HFF-Myc (cell line): ENCODE data around the gene SOHLH1.

Experiments used
- DNase-seq: peaks from one replicate; pipeline ENCODE4 v3.0.0-alpha.2; 2011; ENCODE audit warnings: low read depth; ENCODE audit errors: extremely low read depth
- H3K4me3 ChIP-seq: replicated peaks from 2 replicates; pipeline ENCODE4 v1.5.1; 2011; ENCODE audit warnings: low read depth, mild to moderate bottlenecking, control low read depth, low read length
- CTCF ChIP-seq: IDR thresholded peaks from 2 replicates; pipeline ENCODE4 v1.5.1; 2012; ENCODE audit warnings: mild to moderate bottlenecking, low read depth, low read length, control low read depth; ENCODE audit errors: missing control alignments

Gene SOHLH1

GRCh38 chr9:135666534-135667462, 32.5 kb downstream of the SOHLH1 start:
- no peak for DNase-seq
- no peak overlapping the region for H3K4me3 ChIP-seq
- no peak for TF ChIP-seq CTCF

GRCh38 chr9:135665795-135666189, 33.5 kb downstream of the SOHLH1 start:
- DNase-seq: no peak
- no peak for TF ChIP-seq CTCF
- H3K4me3 ChIP-seq: no peak overlapping the region

GRCh38 chr9:135664801-135665794, 34.2 kb downstream of the SOHLH1 start:
- TF ChIP-seq CTCF: no peak

GRCh38 chr9:135664266-135664665, 35.0 kb downstream of the SOHLH1 start:
- TF ChIP-seq CTCF: no peak
- no peak overlapping the region for H3K4me3 ChIP-seq
- no peak for DNase-seq

More at GRCh38 chr9:135664801-135665794, 34.2 kb downstream of the SOHLH1 start:
- H3K4me3 ChIP-seq: no peak overlapping the region
- DNase-seq: no peak

GRCh38 chr9:135663857-135664256, 35.4 kb downstream of the SOHLH1 start:
- no peak for DNase-seq
- TF ChIP-seq CTCF: no peak
- no peak overlapping the region for H3K4me3 ChIP-seq

GRCh38 chr9:135663451-135663770, 35.9 kb downstream of the SOHLH1 start:
- no peak for DNase-seq
- H3K4me3 ChIP-seq: no peak overlapping the region
- TF ChIP-seq CTCF: no peak
